ENCODE results near the gene MGLL. TPM values are rescaled to one million over a fixed set of nuclear protein-coding genes. Genes with fewer than 3 reads are reported as not detected.

Gene MGLL
- total RNA-seq, 5 donors from 2014 or later (not counting 1 experiment from before 2014, with no cell fraction given) = 0.78 to 3.7 (median 1.8) TPM

DNA sequence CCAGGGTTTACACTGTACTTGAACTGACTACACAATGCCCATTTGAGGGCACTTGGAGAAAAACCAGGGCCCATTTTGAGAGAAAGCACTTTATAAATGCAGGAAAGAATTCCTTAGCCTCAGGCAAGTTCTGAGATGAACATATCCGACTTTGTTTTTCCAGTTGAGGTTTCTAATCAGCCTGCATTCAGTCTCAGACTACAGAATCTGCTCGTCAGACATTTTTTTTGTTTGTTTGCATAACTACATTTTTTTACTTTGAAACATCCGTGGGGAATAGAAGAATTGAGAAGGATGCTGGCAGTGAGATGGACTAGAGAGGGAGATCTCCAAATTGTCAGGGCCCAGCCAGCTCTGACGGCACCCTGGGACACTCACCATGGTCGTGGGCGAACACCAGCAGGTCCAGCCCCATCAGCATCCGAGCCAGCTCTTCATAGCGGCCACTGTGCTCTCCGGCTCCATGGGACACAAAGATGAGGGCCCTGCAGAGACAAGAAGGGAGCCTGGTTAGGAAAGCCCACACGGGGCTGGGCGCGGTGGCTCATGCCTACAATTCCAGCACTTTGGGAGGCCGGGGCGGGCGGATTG is 40.8 kb downstream of the MGLL start:
- Histone ChIP-seq H3K36me3 (ENCODE audit: control insufficient read depth in 2 of 2, extremely low read depth in 1 of 2, insufficient read depth in 1 of 2, low read length in 1 of 2) (no peaks in the 10 kb centered on the region), H3K27me3 (replicated peaks in 1 of 2; ENCODE audit: control insufficient read depth in 2 of 2, extremely low read depth in 1 of 2, insufficient read depth in 2 of 2, low read length in 1 of 2) (peaks cover 0 to 22% of the 10 kb centered on the region in 2 experiments), H3K4me3 (ENCODE audit: control insufficient read depth in 1 of 2, extremely low read depth in 1 of 2, low read length in 1 of 2) (no peak overlapping the region), H3K9me3 (no peaks in the 10 kb centered on the region), H3K4me1 (ENCODE audit: control insufficient read depth in 1 of 2, extremely low read depth in 1 of 2, insufficient read depth in 2 of 2, low read length in 2 of 2) (no peaks in the 10 kb centered on the region), H3K27ac (ENCODE audit: low read length) (no peak overlapping the region)
- DNase-seq (no peak), ATAC-seq (replicated peaks in 1 of 4) (no peak)
- Mint-ChIP-seq H3K27ac (no peak overlapping the region), H3K9me3 (no peaks in the 10 kb centered on the region), H3K36me3 (no peaks in the 10 kb centered on the region), H3K4me3 (no peak overlapping the region), H3K4me1 (no peaks in the 10 kb centered on the region), H3K27me3 (peaks cover 0 to 10% of the 10 kb centered on the region in 2 donors)
- ChIA-PET CTCF (no interaction called here), POLR2A (no interaction called here)
- whole genome bisulfite sequencing (ENCODE audit: insufficient coverage) = 86% methylated on average over 12 of the region's 15 CpGs

GRCh38 chr3:127780536-127781400 is 41.5 kb downstream of the MGLL start:
- DNase-seq = no peak
- Histone ChIP-seq H3K27me3 (replicated peaks in 1 of 2; ENCODE audit: control insufficient read depth in 2 of 2, extremely low read depth in 1 of 2, insufficient read depth in 2 of 2, low read length in 1 of 2) (peaks cover 0 to 18% of the 10 kb centered on the region in 2 experiments), H3K9me3 (no peaks in the 10 kb centered on the region), H3K36me3 (ENCODE audit: control insufficient read depth in 2 of 2, extremely low read depth in 1 of 2, insufficient read depth in 1 of 2, low read length in 1 of 2) (no peaks in the 10 kb centered on the region), H3K27ac (ENCODE audit: low read length) (no peak overlapping the region), H3K4me3 (ENCODE audit: control insufficient read depth in 1 of 2, extremely low read depth in 1 of 2, low read length in 1 of 2) (no peak overlapping the region), H3K4me1 (ENCODE audit: control insufficient read depth in 1 of 2, extremely low read depth in 1 of 2, insufficient read depth in 2 of 2, low read length in 2 of 2) (no peaks in the 10 kb centered on the region)
- no peaks in the 10 kb centered on the region for H3K4me1 Mint-ChIP-seq
- H3K27ac Mint-ChIP-seq = no peak overlapping the region
- no peaks in the 10 kb centered on the region for H3K36me3 Mint-ChIP-seq
- H3K9me3 Mint-ChIP-seq = no peaks in the 10 kb centered on the region
- WGBS (ENCODE audit: insufficient coverage) = 81% methylated on average over 6 of the region's 8 CpGs
- CTCF ChIA-PET = no interaction called here
- H3K4me3 Mint-ChIP-seq = no peak overlapping the region
- POLR2A ChIA-PET = no interaction called here
- ATAC-seq (replicated peaks in 1 of 4) = no peak
- peaks cover 0 to 10% of the 10 kb centered on the region in 2 donors for H3K27me3 Mint-ChIP-seq

- Mint-ChIP-seq H3K27ac (no peak overlapping the region), H3K36me3 (no peaks in the 10 kb centered on the region), H3K27me3 (peaks cover 0 to 2% of the 10 kb centered on the region in 2 donors), H3K4me3 (no peak overlapping the region), H3K4me1 (peaks cover 0 to 3% (median 0%) of the 10 kb centered on the region in 3 donors), H3K9me3 (no peaks in the 10 kb centered on the region)
- H3K36me3 ChIP-seq (ENCODE audit: control insufficient read depth in 2 of 2, extremely low read depth in 1 of 2, insufficient read depth in 1 of 2, low read length in 1 of 2) = no peaks in the 10 kb centered on the region
- H3K4me1 ChIP-seq (ENCODE audit: control insufficient read depth in 1 of 2, extremely low read depth in 1 of 2, insufficient read depth in 2 of 2, low read length in 2 of 2) = no peaks in the 10 kb centered on the region
- ChIA-PET POLR2A (no interaction called here), CTCF (no interaction called here)
- H3K27me3 ChIP-seq (replicated peaks in 1 of 2; ENCODE audit: control insufficient read depth in 2 of 2, extremely low read depth in 1 of 2, insufficient read depth in 2 of 2, low read length in 1 of 2) = peaks cover 0 to 12% of the 10 kb centered on the region in 2 experiments
- no peak overlapping the region for H3K27ac ChIP-seq (ENCODE audit: low read length)
- 36% methylated on average over 2 of the region's 3 CpGs for WGBS (ENCODE audit: insufficient coverage)
- H3K9me3 ChIP-seq = no peaks in the 10 kb centered on the region
- DNase-seq (no peak), ATAC-seq (replicated peaks in 1 of 4) (no peak)
- no peak overlapping the region for H3K4me3 ChIP-seq (ENCODE audit: control insufficient read depth in 1 of 2, extremely low read depth in 1 of 2, low read length in 1 of 2)
These were observed 42.6 kb downstream of the MGLL start for GRCh38 chr3:127779747-127780146.

GRCh38 chr3:127777921-127778656 is 44.2 kb downstream of the MGLL start:
- Mint-ChIP-seq H3K4me3 (no peak overlapping the region), H3K27me3 (no peaks in the 10 kb centered on the region), H3K4me1 (peaks cover 0 to 3% (median 0%) of the 10 kb centered on the region in 3 donors), H3K9me3 (no peaks in the 10 kb centered on the region), H3K27ac (no peak overlapping the region), H3K36me3 (no peaks in the 10 kb centered on the region)
- Histone ChIP-seq H3K9me3 (no peaks in the 10 kb centered on the region), H3K27ac (ENCODE audit: low read length) (no peak overlapping the region), H3K36me3 (ENCODE audit: control insufficient read depth in 2 of 2, extremely low read depth in 1 of 2, insufficient read depth in 1 of 2, low read length in 1 of 2) (no peaks in the 10 kb centered on the region), H3K4me1 (ENCODE audit: control insufficient read depth in 1 of 2, extremely low read depth in 1 of 2, insufficient read depth in 2 of 2, low read length in 2 of 2) (no peaks in the 10 kb centered on the region), H3K4me3 (ENCODE audit: control insufficient read depth in 1 of 2, extremely low read depth in 1 of 2, low read length in 1 of 2) (no peak overlapping the region), H3K27me3 (replicated peaks in 1 of 2; ENCODE audit: control insufficient read depth in 2 of 2, extremely low read depth in 1 of 2, insufficient read depth in 2 of 2, low read length in 1 of 2) (peaks cover 0 to 4% of the 10 kb centered on the region in 2 experiments)
- ChIA-PET POLR2A (no interaction called here), CTCF (no interaction called here)
- ATAC-seq (replicated peaks in 1 of 4) = no peak
- WGBS (ENCODE audit: insufficient coverage) = 88% methylated on average over 7 of the region's 11 CpGs
- no peak for DNase-seq

GRCh38 chr3:127777332-127777731 is 45.0 kb downstream of the MGLL start:
- H3K27ac Mint-ChIP-seq = no peak overlapping the region
- POLR2A ChIA-PET = no interaction called here
- no peaks in the 10 kb centered on the region for H3K36me3 Mint-ChIP-seq
- Histone ChIP-seq H3K27me3 (replicated peaks in 1 of 2; ENCODE audit: control insufficient read depth in 2 of 2, extremely low read depth in 1 of 2, insufficient read depth in 2 of 2, low read length in 1 of 2) (peaks cover 0 to 4% of the 10 kb centered on the region in 2 experiments), H3K27ac (ENCODE audit: low read length) (no peak overlapping the region), H3K36me3 (ENCODE audit: control insufficient read depth in 2 of 2, extremely low read depth in 1 of 2, insufficient read depth in 1 of 2, low read length in 1 of 2) (no peaks in the 10 kb centered on the region), H3K4me3 (ENCODE audit: control insufficient read depth in 1 of 2, extremely low read depth in 1 of 2, low read length in 1 of 2) (no peak overlapping the region), H3K4me1 (ENCODE audit: control insufficient read depth in 1 of 2, extremely low read depth in 1 of 2, insufficient read depth in 2 of 2, low read length in 2 of 2) (no peaks in the 10 kb centered on the region), H3K9me3 (no peaks in the 10 kb centered on the region)
- peaks cover 0 to 3% (median 0%) of the 10 kb centered on the region in 3 donors for H3K4me1 Mint-ChIP-seq
- CTCF ChIA-PET = no interaction called here
- no peaks in the 10 kb centered on the region for H3K27me3 Mint-ChIP-seq
- ATAC-seq (replicated peaks in 1 of 4) (no peak), DNase-seq (no peak)
- H3K4me3 Mint-ChIP-seq = no peak overlapping the region
- WGBS (ENCODE audit: insufficient coverage) = no CpG with 5 or more reads among the region's 1 CpG
- H3K9me3 Mint-ChIP-seq = no peaks in the 10 kb centered on the region

- Histone ChIP-seq H3K27me3 (replicated peaks in 1 of 2; ENCODE audit: control insufficient read depth in 2 of 2, extremely low read depth in 1 of 2, insufficient read depth in 2 of 2, low read length in 1 of 2) (peaks cover 0 to 4% of the 10 kb centered on the region in 2 experiments), H3K9me3 (no peaks in the 10 kb centered on the region), H3K36me3 (ENCODE audit: control insufficient read depth in 2 of 2, extremely low read depth in 1 of 2, insufficient read depth in 1 of 2, low read length in 1 of 2) (no peaks in the 10 kb centered on the region), H3K27ac (ENCODE audit: low read length) (no peak overlapping the region), H3K4me3 (ENCODE audit: control insufficient read depth in 1 of 2, extremely low read depth in 1 of 2, low read length in 1 of 2) (no peak overlapping the region), H3K4me1 (ENCODE audit: control insufficient read depth in 1 of 2, extremely low read depth in 1 of 2, insufficient read depth in 2 of 2, low read length in 2 of 2) (no peaks in the 10 kb centered on the region)
- Mint-ChIP-seq H3K4me3 (no peak overlapping the region), H3K27me3 (no peaks in the 10 kb centered on the region), H3K27ac (no peak overlapping the region), H3K36me3 (no peaks in the 10 kb centered on the region), H3K9me3 (no peaks in the 10 kb centered on the region), H3K4me1 (peaks cover 0 to 3% (median 0%) of the 10 kb centered on the region in 3 donors)
- 97% methylated on average over 6 of the region's 10 CpGs for WGBS (ENCODE audit: insufficient coverage)
- CTCF ChIA-PET = no interaction called here
- DNase-seq (no peak), ATAC-seq (replicated peaks in 1 of 4) (no peak)
- POLR2A ChIA-PET = no interaction called here
These were observed 46.0 kb downstream of the MGLL start for GRCh38 chr3:127776347-127776746.
